ENCODE results near the gene BABAM1.

BABAM1 gene

GRCh38 chr19:17312189-17313113 lies 45.2 kb downstream of the BABAM1 start:
- 93% methylated on average over 17 to 19 of the region's 20 CpGs for WGBS, 2 experiments (ENCODE audit: insufficient coverage in 2 of 2)
- H3K4me3 ChIP-seq (ENCODE audit: extremely low read depth, insufficient read depth, low read length, poor library complexity, severe bottlenecking), result no peak overlapping the region
- H3K4me1 ChIP-seq (ENCODE audit: control insufficient read depth, insufficient read depth, low read length, poor library complexity, severe bottlenecking), result peaks cover 22% of the 10 kb centered on the region
- H3K9me3 ChIP-seq (ENCODE audit: control insufficient read depth, low read length), result no peaks in the 10 kb centered on the region
- H3K36me3 ChIP-seq (ENCODE audit: control insufficient read depth, insufficient read depth, low read length), result peaks cover 54% of the 10 kb centered on the region
- H3K27ac ChIP-seq (ENCODE audit: low read depth, low read length, severe bottlenecking), result no peak overlapping the region

GRCh38 chr19:17314007-17314593 lies 46.9 kb downstream of the BABAM1 start:
- H3K4me1 ChIP-seq (ENCODE audit: control insufficient read depth, insufficient read depth, low read length, poor library complexity, severe bottlenecking), result peaks cover 20% of the 10 kb centered on the region
- no peak overlapping the region for H3K27ac ChIP-seq (ENCODE audit: low read depth, low read length, severe bottlenecking)
- 98% methylated on average over 14 to 18 of the region's 19 CpGs for WGBS, 2 experiments (ENCODE audit: insufficient coverage in 2 of 2)
- peaks cover 66% of the 10 kb centered on the region for H3K36me3 ChIP-seq (ENCODE audit: control insufficient read depth, insufficient read depth, low read length)
- no peak overlapping the region for H3K4me3 ChIP-seq (ENCODE audit: extremely low read depth, insufficient read depth, low read length, poor library complexity, severe bottlenecking)
- H3K9me3 ChIP-seq (ENCODE audit: control insufficient read depth, low read length), result no peaks in the 10 kb centered on the region

DNA sequence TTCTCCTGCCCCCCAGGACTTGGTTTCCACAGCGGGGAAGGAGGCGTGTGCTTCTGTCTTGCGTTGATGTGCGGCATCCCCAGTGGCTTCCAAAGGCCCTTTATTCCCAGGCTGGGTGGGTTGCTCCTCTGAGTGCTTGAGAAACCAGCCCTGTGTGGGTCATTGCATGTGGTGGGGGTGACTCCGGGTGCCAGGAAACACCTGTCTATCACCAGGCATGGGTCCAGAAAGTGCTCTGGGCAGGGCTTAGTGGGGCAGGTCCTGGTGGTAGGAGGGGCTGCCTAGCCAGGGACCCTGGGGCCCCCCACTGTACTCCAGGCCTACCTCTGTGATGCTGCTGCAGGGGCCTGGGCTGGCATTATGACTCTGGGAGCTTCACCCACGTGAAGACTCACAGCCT lies 51.7 kb downstream of the BABAM1 start:
- Histone ChIP-seq H3K4me1 (ENCODE audit: control insufficient read depth, insufficient read depth, low read length, poor library complexity, severe bottlenecking) (no peaks in the 10 kb centered on the region), H3K27ac (ENCODE audit: low read depth, low read length, severe bottlenecking) (no peak overlapping the region), H3K9me3 (ENCODE audit: control insufficient read depth, low read length) (no peaks in the 10 kb centered on the region), H3K36me3 (ENCODE audit: control insufficient read depth, insufficient read depth, low read length) (peaks cover 70% of the 10 kb centered on the region), H3K4me3 (ENCODE audit: extremely low read depth, insufficient read depth, low read length, poor library complexity, severe bottlenecking) (no peak overlapping the region)
- 93 to 100% methylated on average over 1 to 3 of the region's 6 CpGs for WGBS, 2 experiments (ENCODE audit: insufficient coverage in 2 of 2)

DNA sequence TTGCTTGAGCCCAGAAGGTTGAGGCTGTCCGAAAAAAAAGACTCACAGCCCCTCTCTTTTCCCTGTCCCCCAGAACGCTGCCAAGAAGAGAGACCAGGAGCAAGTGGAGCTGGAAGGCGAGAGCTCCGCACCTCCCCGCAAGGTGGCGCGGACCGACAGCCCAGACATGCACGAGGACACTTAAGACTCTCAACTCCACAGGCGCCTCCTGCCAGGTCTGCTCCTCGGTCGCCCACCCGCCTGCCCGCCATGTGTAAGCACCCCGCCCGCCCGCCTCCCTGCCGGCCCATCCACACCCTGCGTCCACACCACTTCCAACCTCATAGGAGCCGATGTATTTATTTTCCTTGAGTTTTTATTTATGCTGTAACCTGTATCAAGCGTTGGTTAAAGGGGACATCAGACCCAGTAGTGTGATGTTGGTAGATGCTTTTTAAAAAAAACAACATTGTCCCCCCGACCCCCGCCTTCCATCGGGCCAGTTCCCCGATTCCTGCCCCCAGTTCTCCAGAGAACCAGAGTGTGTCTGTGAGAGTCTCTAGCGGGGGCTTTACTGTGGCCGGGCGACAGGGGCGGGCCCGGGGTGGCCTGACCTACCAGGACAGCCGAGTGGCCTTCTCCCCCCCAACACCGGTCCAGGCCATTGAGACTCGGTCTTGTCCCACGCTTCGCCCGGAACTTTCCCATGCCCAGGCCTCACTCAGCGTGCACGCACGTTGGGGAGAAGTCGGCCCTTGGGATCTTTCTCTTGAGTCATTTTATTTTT lies 52.4 kb downstream of the BABAM1 start:
- Histone ChIP-seq H3K36me3 (ENCODE audit: control insufficient read depth, insufficient read depth, low read length) (peaks cover 63% of the 10 kb centered on the region), H3K9me3 (ENCODE audit: control insufficient read depth, low read length) (no peaks in the 10 kb centered on the region), H3K4me1 (ENCODE audit: control insufficient read depth, insufficient read depth, low read length, poor library complexity, severe bottlenecking) (no peaks in the 10 kb centered on the region), H3K4me3 (ENCODE audit: extremely low read depth, insufficient read depth, low read length, poor library complexity, severe bottlenecking) (no peak overlapping the region), H3K27ac (ENCODE audit: low read depth, low read length, severe bottlenecking) (no peak overlapping the region)
- WGBS, 2 experiments (ENCODE audit: insufficient coverage in 2 of 2), result 94 to 95% methylated on average over 26 to 30 of the region's 40 CpGs

DNA sequence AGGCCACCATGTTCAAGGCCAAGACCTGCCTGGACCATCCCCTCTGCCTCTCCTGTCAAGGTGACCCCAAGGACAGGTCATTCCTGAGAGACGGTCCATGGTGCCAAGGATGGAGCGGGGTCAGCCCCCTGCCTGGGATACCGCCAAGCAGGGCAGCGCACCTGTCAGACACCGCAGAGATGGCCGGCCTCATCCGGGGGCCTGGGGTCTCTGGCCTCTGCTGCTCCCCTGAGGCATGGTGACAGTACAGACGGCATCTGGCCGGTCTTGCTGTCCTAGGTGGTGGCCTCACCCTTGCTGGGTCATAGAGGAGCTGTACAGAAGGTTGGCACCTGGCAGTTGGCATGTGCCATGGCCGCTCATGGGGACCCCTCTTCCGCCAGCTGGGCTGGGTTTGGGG lies 53.2 kb downstream of the BABAM1 start:
- Histone ChIP-seq H3K4me1 (ENCODE audit: control insufficient read depth, insufficient read depth, low read length, poor library complexity, severe bottlenecking) (no peaks in the 10 kb centered on the region), H3K27ac (ENCODE audit: low read depth, low read length, severe bottlenecking) (no peak overlapping the region), H3K4me3 (ENCODE audit: extremely low read depth, insufficient read depth, low read length, poor library complexity, severe bottlenecking) (no peak overlapping the region), H3K36me3 (ENCODE audit: control insufficient read depth, insufficient read depth, low read length) (peaks cover 61% of the 10 kb centered on the region), H3K9me3 (ENCODE audit: control insufficient read depth, low read length) (no peaks in the 10 kb centered on the region)
- 85 to 86% methylated on average over 11 of the region's 11 CpGs for WGBS, 2 experiments (ENCODE audit: insufficient coverage in 2 of 2)

GRCh38 chr19:17321655-17322489 lies 54.6 kb downstream of the BABAM1 start:
- Histone ChIP-seq H3K4me1 (ENCODE audit: control insufficient read depth, insufficient read depth, low read length, poor library complexity, severe bottlenecking) (peaks cover 7% of the 10 kb centered on the region), H3K9me3 (ENCODE audit: control insufficient read depth, low read length) (no peaks in the 10 kb centered on the region), H3K27ac (ENCODE audit: low read depth, low read length, severe bottlenecking) (peak overlapping the region; percentile 33), H3K4me3 (ENCODE audit: extremely low read depth, insufficient read depth, low read length, poor library complexity, severe bottlenecking) (no peak overlapping the region), H3K36me3 (ENCODE audit: control insufficient read depth, insufficient read depth, low read length) (peaks cover 53% of the 10 kb centered on the region)
- 96 to 97% methylated on average over 15 to 18 of the region's 19 CpGs for WGBS, 2 experiments (ENCODE audit: insufficient coverage in 2 of 2)

DNA sequence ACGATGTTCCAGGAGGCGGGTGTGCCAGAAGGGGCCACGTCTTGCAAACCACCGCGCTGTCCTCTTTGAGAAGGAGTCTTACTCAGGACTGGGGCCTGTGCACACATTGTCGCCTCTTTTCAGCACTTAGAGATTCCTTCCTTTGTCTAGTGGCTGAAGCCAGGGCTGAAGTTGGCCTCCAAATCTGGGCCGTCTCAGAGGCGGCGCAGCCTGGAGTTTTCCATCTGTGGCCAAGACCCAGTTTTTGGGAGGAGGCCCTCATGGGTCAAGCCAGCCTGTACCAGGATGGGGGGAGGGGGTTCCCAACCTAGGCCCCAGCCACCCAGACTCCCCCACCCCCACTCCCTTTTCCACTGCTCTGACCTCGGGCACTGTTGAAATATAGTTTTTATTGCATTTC lies 55.6 kb downstream of the BABAM1 start:
- peak overlapping the region; percentile 33 for H3K27ac ChIP-seq (ENCODE audit: low read depth, low read length, severe bottlenecking)
- H3K9me3 ChIP-seq (ENCODE audit: control insufficient read depth, low read length), result no peaks in the 10 kb centered on the region
- H3K4me1 ChIP-seq (ENCODE audit: control insufficient read depth, insufficient read depth, low read length, poor library complexity, severe bottlenecking), result peaks cover 13% of the 10 kb centered on the region
- 96% methylated on average over 6 to 9 of the region's 10 CpGs for WGBS, 2 experiments (ENCODE audit: insufficient coverage in 2 of 2)
- no peak overlapping the region for H3K4me3 ChIP-seq (ENCODE audit: extremely low read depth, insufficient read depth, low read length, poor library complexity, severe bottlenecking)
- H3K36me3 ChIP-seq (ENCODE audit: control insufficient read depth, insufficient read depth, low read length), result peaks cover 45% of the 10 kb centered on the region

DNA sequence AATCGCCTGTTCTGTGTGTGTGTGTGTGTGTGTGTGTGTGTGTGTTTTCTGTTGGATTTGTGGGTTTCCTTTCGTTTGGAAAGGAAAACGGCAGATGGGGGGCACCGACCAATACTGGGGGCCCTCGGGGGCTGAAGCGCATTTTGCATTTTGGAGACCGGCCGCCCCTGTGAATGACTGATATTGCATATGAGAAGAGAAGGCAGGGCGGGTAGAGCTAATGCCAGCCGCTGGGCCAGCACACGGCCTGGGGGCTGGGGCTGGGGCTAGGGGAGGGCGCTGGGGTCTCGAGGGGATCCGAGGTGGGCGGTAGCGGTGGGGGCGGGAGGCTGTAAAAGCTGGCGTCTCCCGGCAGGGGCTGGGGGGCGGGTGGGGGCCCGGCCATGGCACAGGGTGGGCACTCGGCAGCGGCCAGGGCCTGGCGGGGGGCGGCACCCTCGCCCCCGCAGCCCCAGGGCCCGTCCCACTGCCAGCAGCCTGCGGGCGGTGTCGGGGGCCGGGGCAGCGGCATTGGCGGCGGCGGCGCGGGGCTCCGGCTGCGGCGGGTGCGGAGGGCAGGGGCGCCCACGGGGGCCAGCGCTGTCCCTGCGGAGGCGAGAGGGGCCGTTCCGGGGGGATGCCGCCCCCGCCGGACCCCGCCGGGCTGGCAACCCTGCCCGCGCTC lies 56.2 kb downstream of the BABAM1 start:
- Histone ChIP-seq H3K36me3 (ENCODE audit: control insufficient read depth, insufficient read depth, low read length) (peaks cover 43% of the 10 kb centered on the region), H3K9me3 (ENCODE audit: control insufficient read depth, low read length) (no peaks in the 10 kb centered on the region), H3K4me3 (ENCODE audit: extremely low read depth, insufficient read depth, low read length, poor library complexity, severe bottlenecking) (no peak overlapping the region), H3K27ac (ENCODE audit: low read depth, low read length, severe bottlenecking) (no peak overlapping the region), H3K4me1 (ENCODE audit: control insufficient read depth, insufficient read depth, low read length, poor library complexity, severe bottlenecking) (peaks cover 13% of the 10 kb centered on the region)
- 90 to 98% methylated on average over 26 to 44 of the region's 56 CpGs for WGBS, 2 experiments (ENCODE audit: insufficient coverage in 2 of 2)

DNA sequence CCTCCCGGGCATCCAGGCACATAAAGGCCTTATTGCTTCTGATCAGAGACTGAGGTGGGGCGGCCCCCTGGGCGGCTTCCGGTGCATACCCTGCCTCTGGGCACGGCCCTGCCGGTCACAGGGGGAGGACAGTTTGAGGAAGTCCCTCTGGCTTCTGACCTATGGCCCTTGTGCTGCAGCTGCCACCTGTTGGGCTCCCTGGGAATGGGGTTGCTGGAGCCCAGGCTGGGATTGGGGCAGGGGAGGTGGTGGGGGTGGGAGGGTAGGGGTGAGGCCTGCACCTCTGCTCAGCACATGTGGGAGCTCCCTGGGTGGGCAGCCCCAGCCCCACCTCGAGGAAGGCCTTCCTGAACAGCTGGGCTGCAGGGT lies 56.7 kb downstream of the BABAM1 start:
- 91% methylated on average over 5 to 7 of the region's 7 CpGs for WGBS, 2 experiments (ENCODE audit: insufficient coverage in 2 of 2)

More for the DNA sequence above, 56.7 kb downstream of the BABAM1 start:
- no peaks in the 10 kb centered on the region for H3K9me3 ChIP-seq (ENCODE audit: control insufficient read depth, low read length)
- no peak overlapping the region for H3K27ac ChIP-seq (ENCODE audit: low read depth, low read length, severe bottlenecking)
- peaks cover 38% of the 10 kb centered on the region for H3K36me3 ChIP-seq (ENCODE audit: control insufficient read depth, insufficient read depth, low read length)
- H3K4me3 ChIP-seq (ENCODE audit: extremely low read depth, insufficient read depth, low read length, poor library complexity, severe bottlenecking), result no peak overlapping the region
- peaks cover 16% of the 10 kb centered on the region for H3K4me1 ChIP-seq (ENCODE audit: control insufficient read depth, insufficient read depth, low read length, poor library complexity, severe bottlenecking)
